ENCODE measurements around the gene NBPF6. TPM values are rescaled to one million over a fixed set of nuclear protein-coding genes. Genes with fewer than 3 reads are reported as not detected.

The NBPF6 gene
- total RNA-seq, 1 experiment from 2014 or later, result not detected

- TF ChIP-seq, protein P1, sequence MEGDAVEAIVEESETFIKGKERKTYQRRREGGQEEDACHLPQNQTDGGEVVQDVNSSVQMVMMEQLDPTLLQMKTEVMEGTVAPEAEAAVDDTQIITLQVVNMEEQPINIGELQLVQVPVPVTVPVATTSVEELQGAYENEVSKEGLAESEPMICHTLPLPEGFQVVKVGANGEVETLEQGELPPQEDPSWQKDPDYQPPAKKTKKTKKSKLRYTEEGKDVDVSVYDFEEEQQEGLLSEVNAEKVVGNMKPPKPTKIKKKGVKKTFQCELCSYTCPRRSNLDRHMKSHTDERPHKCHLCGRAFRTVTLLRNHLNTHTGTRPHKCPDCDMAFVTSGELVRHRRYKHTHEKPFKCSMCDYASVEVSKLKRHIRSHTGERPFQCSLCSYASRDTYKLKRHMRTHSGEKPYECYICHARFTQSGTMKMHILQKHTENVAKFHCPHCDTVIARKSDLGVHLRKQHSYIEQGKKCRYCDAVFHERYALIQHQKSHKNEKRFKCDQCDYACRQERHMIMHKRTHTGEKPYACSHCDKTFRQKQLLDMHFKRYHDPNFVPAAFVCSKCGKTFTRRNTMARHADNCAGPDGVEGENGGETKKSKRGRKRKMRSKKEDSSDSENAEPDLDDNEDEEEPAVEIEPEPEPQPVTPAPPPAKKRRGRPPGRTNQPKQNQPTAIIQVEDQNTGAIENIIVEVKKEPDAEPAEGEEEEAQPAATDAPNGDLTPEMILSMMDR (conservative IDR thresholded peaks at IDR 0.05), result no peak
- Mint-ChIP-seq H3K4me1 (no peaks in the 10 kb centered on the region), H3K27ac (no peak overlapping the region), H3K4me3 (no peak overlapping the region), H3K9me3 (peaks cover 3 to 6% of the 10 kb centered on the region in 2 experiments; a peak in 3 of 5 replicates), H3K27me3 (ENCODE audit: low read depth) (no peaks in the 10 kb centered on the region), H3K36me3 (ENCODE audit: insufficient read depth in 1 of 3, low read depth in 3 of 3) (peaks cover 0 to 5% (median 0%) of the 10 kb centered on the region in 3 experiments; a peak in 2 of 7 replicates)
- Histone ChIP-seq H3K9ac (ENCODE audit: extremely low read depth, insufficient read length, low read length) (no peak overlapping the region), H3K4me2 (ENCODE audit: insufficient read depth, insufficient read length, low read length) (no peak overlapping the region), H2BK20ac (ENCODE audit: low read depth, low read length, poor library complexity, severe bottlenecking) (no peak overlapping the region), H3K27ac (ENCODE audit: insufficient read length, low read depth, low read length) (no peak overlapping the region), H4K8ac (replicated peaks; ENCODE audit: insufficient read length, low read depth, low read length) (no peak overlapping the region), H2BK15ac (ENCODE audit: low read depth, low read length) (no peak overlapping the region), H2AFZ (ENCODE audit: low read length) (no peak overlapping the region), H3K56ac (ENCODE audit: insufficient read length, low read depth, low read length) (no peak overlapping the region), H3K27me3 (ENCODE audit: insufficient read depth, low read length) (no peaks in the 10 kb centered on the region), H2BK5ac (ENCODE audit: insufficient read length, low read length) (no peak overlapping the region), H3K23me2 (ENCODE audit: insufficient read length, low read depth, low read length, poor library complexity, severe bottlenecking) (no peaks in the 10 kb centered on the region), H3K79me2 (ENCODE audit: insufficient read depth, low read length) (no peaks in the 10 kb centered on the region), H3K4me1 (ENCODE audit: insufficient read depth, low read length) (no peaks in the 10 kb centered on the region), H3K14ac (ENCODE audit: insufficient read depth, low read length) (no peak overlapping the region), H4K20me1 (ENCODE audit: control insufficient read depth, insufficient read depth, insufficient read length) (no peaks in the 10 kb centered on the region), H4K5ac (ENCODE audit: insufficient read length, low read depth, low read length) (no peak overlapping the region), H3K18ac (ENCODE audit: insufficient read length, low read depth, low read length) (no peak overlapping the region), H3T11ph (ENCODE audit: low read length) (no peak overlapping the region), H3K79me1 (ENCODE audit: insufficient read depth, low read depth, low read length, poor library complexity, severe bottlenecking) (no peaks in the 10 kb centered on the region), H2BK12ac (ENCODE audit: insufficient read length, low read depth, low read length) (no peak overlapping the region), H3K23ac (ENCODE audit: insufficient read length, low read depth, low read length) (no peak overlapping the region), H3K9me3 (ENCODE audit: control insufficient read depth, low read depth, low read length) (no peaks in the 10 kb centered on the region), H2BK120ac (ENCODE audit: low read depth, low read length, poor library complexity, severe bottlenecking) (no peak overlapping the region), H4K91ac (ENCODE audit: insufficient read length, low read depth, low read length) (no peak overlapping the region), H3K4ac (ENCODE audit: low read depth, low read length) (no peak overlapping the region), H2AK5ac (ENCODE audit: insufficient read length, low read length) (no peak overlapping the region)
- WGBS (ENCODE audit: extremely low coverage, insufficient read length, low lambda C conversion rate), result no CpG with 5 or more reads among the region's 3 CpGs
- no peak for DNase-seq
Observed at GRCh38 chr1:108511764-108512163, 61.6 kb downstream of the NBPF6 start.
